ENCODE data around the gene TSC22D4. TPM values are rescaled to one million over a fixed set of nuclear protein-coding genes. Genes with fewer than 3 reads are reported as not detected.

The TSC22D4 gene
- total RNA-seq, 4 donors from 2014 or later, result 26.2 to 51.4 (median 33.1) TPM

- 89% methylated on average over 6 of the region's 6 CpGs for WGBS
- H3K27ac ChIP-seq (replicated peaks in 1 of 4), result no peak overlapping the region
- no peak overlapping the region for H3K4me3 ChIP-seq
- TF ChIP-seq POLR2AphosphoS5 (IDR thresholded peaks at IDR 0.05) (no peak), CTCF (IDR thresholded peaks at IDR 0.05) (no peak), EP300 (IDR thresholded peaks at IDR 0.05) (no peak), POLR2A (IDR thresholded peaks at IDR 0.05; ENCODE audit: low read depth) (no peak)
- intact Hi-C loops (cut with DNase I), result no loop called here
- H3K9me3 ChIP-seq, result no peaks in the 10 kb centered on the region
- no peaks in the 10 kb centered on the region for H3K27me3 ChIP-seq
- DNase-seq (ENCODE audit: extremely low spot score), result no peak
- H3K36me3 ChIP-seq, result no peaks in the 10 kb centered on the region
- H3K4me1 ChIP-seq, result peaks cover 0 to 15% (median 13%) of the 10 kb centered on the region in 4 donors
These were observed 40.6 kb upstream of the TSC22D4 start for GRCh38 chr7:100519580-100519979.

- intact Hi-C loops (cut with DNase I), result no loop called here
- Histone ChIP-seq H3K9me3 (no peaks in the 10 kb centered on the region), H3K4me3 (no peak overlapping the region), H3K27ac (replicated peaks in 1 of 4) (no peak overlapping the region), H3K36me3 (no peaks in the 10 kb centered on the region), H3K4me1 (peaks cover 0 to 16% (median 13%) of the 10 kb centered on the region in 4 donors), H3K27me3 (no peaks in the 10 kb centered on the region)
- no peak for TF ChIP-seq POLR2A (IDR thresholded peaks at IDR 0.05; ENCODE audit: low read depth)
- TF ChIP-seq EP300 (IDR thresholded peaks at IDR 0.05), result no peak
- no peak for TF ChIP-seq POLR2AphosphoS5 (IDR thresholded peaks at IDR 0.05)
- DNase-seq (ENCODE audit: extremely low spot score), result no peak
- 67% methylated on average over 2 of the region's 2 CpGs for WGBS
These were observed 38.3 kb upstream of the TSC22D4 start for GRCh38 chr7:100517305-100517704.

DNA sequence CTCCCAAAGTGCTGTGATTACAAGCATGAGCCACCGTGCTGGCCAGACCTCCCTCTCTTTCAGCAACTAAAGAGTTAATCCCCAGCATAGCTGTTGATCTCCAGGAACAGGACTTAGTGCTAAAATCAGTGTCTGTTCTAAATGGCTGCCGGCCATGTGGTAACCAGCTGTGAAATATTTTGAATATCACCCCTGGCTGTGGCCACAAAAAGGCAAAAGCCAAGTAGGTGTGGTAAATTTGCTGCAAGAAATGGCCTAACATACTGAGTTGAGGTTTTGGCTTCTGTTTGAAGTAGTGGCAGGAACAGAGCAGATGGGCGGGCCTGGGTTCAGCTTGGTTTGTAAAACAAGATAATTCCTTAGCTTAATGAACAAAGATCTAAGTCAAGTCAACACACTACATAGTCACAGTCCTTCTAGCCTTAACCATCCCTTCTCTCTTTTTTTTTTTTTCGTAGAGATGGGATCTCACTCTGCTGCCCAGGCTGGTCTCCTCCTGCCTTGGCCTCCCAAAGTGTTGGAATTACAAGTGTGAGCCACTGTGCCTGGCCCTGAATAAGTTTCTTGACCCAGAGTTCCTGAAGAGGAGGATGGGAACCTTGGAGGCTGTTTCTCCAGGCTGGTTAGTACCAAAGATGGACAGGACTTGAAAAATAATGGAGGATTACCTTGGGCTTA, 37.3 kb upstream of the TSC22D4 start:
- TF ChIP-seq CTCF (IDR thresholded peaks at IDR 0.05), result no peak
- TF ChIP-seq POLR2AphosphoS5 (IDR thresholded peaks at IDR 0.05), result peak; percentile 24 to 36
- Histone ChIP-seq H3K36me3 (no peaks in the 10 kb centered on the region), H3K27ac (replicated peaks in 1 of 4) (peak overlapping the region in 3 of 4 donors; percentile 16 to 51 (median 40)), H3K4me1 (peaks cover 0 to 16% (median 13%) of the 10 kb centered on the region in 4 donors), H3K4me3 (no peak overlapping the region), H3K27me3 (no peaks in the 10 kb centered on the region), H3K9me3 (no peaks in the 10 kb centered on the region)
- DNase-seq (ENCODE audit: extremely low spot score), result peak; percentile 93
- WGBS, result 40% methylated on average over 4 of the region's 4 CpGs
- intact Hi-C loops (cut with DNase I), result no loop called here

GRCh38 chr7:100515072-100515532, 36.1 kb upstream of the TSC22D4 start:
- Histone ChIP-seq H3K27ac (replicated peaks in 1 of 4) (peak overlapping the region in 2 of 4 donors; percentile 36 to 40), H3K27me3 (no peaks in the 10 kb centered on the region), H3K36me3 (no peaks in the 10 kb centered on the region), H3K9me3 (no peaks in the 10 kb centered on the region), H3K4me1 (peaks cover 0 to 16% (median 13%) of the 10 kb centered on the region in 4 donors), H3K4me3 (no peak overlapping the region)
- WGBS, result 27% methylated on average over 2 of the region's 2 CpGs
- TF ChIP-seq POLR2AphosphoS5 (IDR thresholded peaks at IDR 0.05) (peak in 1 of 2 donors; percentile 43), EP300 (IDR thresholded peaks at IDR 0.05) (no peak)
- intact Hi-C loops (cut with DNase I), result no loop called here
- DNase-seq (ENCODE audit: extremely low spot score), result no peak

- 90% methylated on average over 9 of the region's 9 CpGs for WGBS
- TF ChIP-seq CTCF (IDR thresholded peaks at IDR 0.05) (no peak), EP300 (IDR thresholded peaks at IDR 0.05) (no peak), POLR2A (IDR thresholded peaks at IDR 0.05; ENCODE audit: low read depth) (no peak), POLR2AphosphoS5 (IDR thresholded peaks at IDR 0.05) (no peak)
These were observed 34.3 kb upstream of the TSC22D4 start for GRCh38 chr7:100513212-100513810.

More at GRCh38 chr7:100513212-100513810, 34.3 kb upstream of the TSC22D4 start:
- peaks cover 0 to 19% (median 14%) of the 10 kb centered on the region in 4 donors for H3K4me1 ChIP-seq
- no peak overlapping the region for H3K27ac ChIP-seq (replicated peaks in 1 of 4)
- intact Hi-C loops (cut with DNase I), result no loop called here
- H3K36me3 ChIP-seq, result no peaks in the 10 kb centered on the region
- H3K9me3 ChIP-seq, result no peaks in the 10 kb centered on the region
- H3K4me3 ChIP-seq, result no peak overlapping the region
- H3K27me3 ChIP-seq, result no peaks in the 10 kb centered on the region
- DNase-seq (ENCODE audit: extremely low spot score), result no peak
